SH-SY5Y (cell line): ENCODE measurements around the gene EVC2.

Experiments
- GATA2 ChIP-seq: IDR thresholded peaks from 2 replicates; pipeline ENCODE4 v1.6.1; 2011; ENCODE audit warnings: mild to moderate bottlenecking, low read depth, low read length
- GATA3 ChIP-seq: IDR thresholded peaks from 2 replicates; pipeline ENCODE4 v1.6.1; 2011; ENCODE audit warnings: low read depth, mild to moderate bottlenecking, low read length, moderate library complexity

- no peak for TF ChIP-seq GATA2
- TF ChIP-seq GATA3: no peak
Measured at GRCh38 chr4:5706486-5707290, 1.7 kb downstream of the EVC2 start.
